PC-9 (cell line): ENCODE data around the gene ZDHHC16.

Source experiments
- EZH2 ChIP-seq: fragments of 200-600 bp; sonication (generic); IDR thresholded peaks from 2 replicates; pipeline ENCODE4 v1.8.0; 2017; ENCODE audit warnings: antibody characterized with exemption, low read depth
- TF ChIP-seq, protein P1 (sequence below): fragments of 200-600 bp; sonication (generic); conservative IDR thresholded peaks from 2 replicates; pipeline ENCODE4 v1.6.1; 2017; ENCODE audit warnings: mixed run types, antibody characterized with exemption, mild to moderate bottlenecking, moderate library complexity

DNA sequence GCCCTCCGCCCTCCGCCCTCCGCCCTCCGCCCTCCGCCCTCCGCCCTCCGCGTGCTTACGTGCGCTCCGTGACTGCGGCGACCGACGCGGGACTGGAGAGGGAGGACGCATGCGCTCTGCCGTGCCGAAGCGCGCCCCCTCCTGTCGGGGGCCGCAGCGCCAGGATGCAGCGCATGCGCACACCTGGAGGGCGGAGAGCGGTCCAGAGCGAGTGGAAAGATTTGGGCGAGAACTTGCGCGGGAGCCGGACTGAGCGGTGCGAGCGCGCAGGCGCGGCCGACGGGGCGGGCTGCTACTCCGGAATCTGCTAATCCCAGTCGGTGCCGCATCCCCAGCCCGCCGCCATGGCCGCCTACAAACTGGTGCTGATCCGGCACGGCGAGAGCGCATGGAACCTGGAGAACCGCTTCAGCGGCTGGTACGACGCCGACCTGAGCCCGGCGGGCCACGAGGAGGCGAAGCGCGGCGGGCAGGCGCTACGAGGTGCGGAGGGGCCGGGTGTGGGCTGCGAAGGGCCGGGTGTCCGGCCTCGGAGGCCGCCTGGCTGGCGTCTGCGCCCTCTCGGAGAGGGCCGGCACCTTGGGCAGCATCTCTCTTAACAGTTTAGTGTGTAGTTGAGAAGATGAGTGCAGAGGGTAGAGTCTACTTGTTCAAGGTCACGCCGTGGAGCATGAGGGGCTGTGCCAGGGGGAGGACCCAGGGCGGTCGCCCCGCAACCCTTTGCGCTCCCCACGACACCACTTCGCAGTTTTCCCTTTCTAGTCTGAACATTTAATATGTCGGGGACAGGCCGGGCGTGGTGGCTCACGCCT lies 19.8 kb upstream of the ZDHHC16 start, which contains the start of gene PGAM1:
- TF ChIP-seq, protein P1, sequence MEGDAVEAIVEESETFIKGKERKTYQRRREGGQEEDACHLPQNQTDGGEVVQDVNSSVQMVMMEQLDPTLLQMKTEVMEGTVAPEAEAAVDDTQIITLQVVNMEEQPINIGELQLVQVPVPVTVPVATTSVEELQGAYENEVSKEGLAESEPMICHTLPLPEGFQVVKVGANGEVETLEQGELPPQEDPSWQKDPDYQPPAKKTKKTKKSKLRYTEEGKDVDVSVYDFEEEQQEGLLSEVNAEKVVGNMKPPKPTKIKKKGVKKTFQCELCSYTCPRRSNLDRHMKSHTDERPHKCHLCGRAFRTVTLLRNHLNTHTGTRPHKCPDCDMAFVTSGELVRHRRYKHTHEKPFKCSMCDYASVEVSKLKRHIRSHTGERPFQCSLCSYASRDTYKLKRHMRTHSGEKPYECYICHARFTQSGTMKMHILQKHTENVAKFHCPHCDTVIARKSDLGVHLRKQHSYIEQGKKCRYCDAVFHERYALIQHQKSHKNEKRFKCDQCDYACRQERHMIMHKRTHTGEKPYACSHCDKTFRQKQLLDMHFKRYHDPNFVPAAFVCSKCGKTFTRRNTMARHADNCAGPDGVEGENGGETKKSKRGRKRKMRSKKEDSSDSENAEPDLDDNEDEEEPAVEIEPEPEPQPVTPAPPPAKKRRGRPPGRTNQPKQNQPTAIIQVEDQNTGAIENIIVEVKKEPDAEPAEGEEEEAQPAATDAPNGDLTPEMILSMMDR = peak; percentile 53
- TF ChIP-seq EZH2 = no peak
